NCI-H748 treated with DMSO at 0.1 percent for 48 hours (cell line): ENCODE results near the gene ADAMTS2.

Experiments used
- DNase-seq: peaks from one replicate; lab custom pipeline; 2025; lab: John Stamatoyannopoulos, UW

The ADAMTS2 gene

DNA sequence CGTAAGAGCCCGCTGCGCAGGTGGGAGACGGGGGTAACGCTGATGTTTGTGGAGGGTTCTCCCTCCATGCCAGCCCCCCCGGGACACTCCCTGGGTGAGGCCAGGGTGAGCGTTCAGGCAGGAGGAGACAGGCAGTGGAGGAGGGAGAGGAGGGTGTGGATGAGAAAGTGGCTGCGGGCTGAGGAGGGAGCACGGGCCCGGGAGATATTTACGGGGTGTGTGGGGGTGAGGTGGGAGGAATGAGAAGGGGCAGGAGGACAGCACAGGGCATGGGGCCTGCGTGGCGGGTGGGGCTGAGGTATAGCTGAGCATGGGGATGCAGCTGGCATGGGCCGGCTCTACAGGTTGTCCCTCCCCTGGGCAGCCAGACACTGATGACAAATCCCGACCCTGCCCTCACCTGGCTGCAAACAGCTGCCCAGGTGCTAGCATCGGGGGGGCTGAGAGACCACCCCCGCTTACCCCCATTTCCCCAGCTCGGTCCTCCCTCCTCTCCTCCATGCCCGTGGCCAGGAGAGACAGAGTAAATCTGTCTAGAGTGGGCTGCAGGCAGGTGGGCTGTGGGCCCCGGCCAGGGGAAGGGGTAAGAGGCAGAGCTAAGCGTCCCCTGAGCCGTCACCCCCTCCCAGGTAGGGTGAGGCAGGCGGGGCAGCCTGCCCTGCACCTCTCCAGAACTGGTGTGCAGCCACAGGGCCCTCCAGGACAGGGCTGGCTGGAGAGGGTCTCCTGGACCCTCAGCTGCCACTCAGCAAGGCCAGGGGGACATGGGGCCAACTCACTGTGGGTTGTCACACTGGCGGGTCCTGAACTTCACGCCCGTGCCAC, 205.9 kb downstream of the ADAMTS2 start:
- DNase-seq = no peak

DNA sequence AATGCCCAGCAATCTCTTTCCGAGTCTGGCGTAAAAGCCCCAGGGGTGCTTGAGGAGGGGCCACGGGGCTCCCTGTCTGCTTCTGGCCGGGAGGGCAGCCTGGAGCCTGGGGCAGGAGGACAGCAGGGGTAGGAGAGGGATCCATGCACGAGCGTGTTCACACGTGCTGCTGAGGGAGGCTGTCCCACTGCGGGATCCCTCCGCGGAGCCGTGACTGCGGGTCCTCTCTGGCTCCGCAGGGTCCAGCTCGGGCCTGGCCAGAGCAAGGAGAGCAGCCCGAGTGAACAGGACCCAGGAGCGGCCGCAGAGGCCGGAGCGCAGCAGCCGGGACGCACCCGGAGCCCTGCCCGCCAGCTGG, 206.7 kb downstream of the ADAMTS2 start:
- no peak for DNase-seq

DNA sequence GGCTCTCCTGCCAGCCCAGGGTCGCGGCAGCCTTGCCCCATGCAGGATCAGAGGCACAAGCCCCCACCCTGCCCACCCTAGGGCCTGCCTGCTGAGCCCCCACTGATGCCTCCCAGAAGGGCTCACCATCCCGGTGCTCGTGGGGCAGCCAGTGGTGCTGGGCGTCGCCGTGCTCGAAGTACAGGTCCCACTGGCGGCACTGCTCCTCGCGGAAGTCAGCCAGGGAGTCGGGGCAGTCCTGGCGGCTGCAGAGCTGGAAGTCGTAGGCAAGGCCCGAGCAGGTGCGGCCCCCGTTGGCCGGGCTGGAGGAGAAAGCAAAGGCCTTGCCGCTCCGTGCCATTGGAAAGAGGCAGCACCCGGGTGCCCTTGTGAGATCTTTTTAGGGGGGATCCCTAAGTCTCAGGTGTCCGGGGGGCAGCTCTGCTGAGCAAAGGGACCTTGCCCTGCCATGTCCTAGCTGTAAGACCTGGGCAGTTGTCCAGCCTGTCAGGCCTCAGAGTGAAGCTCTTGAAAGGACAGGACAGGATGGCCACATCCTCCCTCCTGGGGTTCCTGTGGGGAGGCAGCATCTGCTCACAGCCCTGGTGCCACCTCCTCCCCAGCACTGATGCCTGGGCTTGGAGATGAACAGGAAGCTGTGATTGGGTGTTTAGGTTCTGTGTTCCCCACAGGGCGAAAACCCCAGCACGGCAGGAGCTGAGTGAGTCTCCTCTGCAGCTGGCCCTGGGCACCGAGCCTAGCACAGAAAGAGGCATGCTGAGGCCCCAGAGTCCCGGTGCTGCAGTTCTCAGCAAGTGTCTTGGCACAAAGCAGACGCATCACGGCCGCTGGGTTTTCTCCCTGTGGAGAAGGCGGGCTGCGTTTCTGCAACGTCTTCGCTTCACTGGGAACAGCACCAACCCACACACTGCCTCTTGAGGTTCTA, 207.4 kb downstream of the ADAMTS2 start:
- no peak for DNase-seq

DNA sequence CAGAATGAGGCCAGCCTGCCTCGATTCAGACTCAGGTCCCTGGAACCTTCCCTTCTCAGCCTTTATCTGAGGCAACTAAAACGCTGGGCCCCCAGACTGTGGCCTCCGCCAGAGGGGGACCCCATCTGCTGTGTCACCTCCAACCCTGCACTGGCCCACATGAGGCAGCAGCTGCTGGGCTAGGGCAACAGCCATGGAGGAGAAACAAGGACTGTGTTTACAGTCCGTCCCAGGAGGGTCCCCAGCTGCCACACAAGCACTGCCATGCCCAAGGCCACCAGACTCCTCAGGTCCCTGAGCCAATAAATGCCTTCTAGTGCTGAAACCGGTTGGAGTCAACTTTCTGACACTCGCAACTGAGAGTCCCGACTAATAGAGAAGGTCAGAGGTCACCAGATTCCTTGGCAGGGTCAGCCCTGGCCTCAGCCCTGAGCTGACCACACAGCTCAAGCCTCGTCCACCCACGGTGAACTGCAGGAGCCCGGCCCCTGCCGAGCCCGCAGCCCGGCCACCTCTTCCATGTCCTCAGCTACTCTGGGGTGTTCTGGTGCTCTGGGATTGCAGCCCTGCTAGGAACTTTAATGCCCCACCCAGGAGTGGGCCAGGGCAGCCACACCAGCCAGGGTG, 208.1 kb downstream of the ADAMTS2 start:
- DNase-seq = no peak

DNA sequence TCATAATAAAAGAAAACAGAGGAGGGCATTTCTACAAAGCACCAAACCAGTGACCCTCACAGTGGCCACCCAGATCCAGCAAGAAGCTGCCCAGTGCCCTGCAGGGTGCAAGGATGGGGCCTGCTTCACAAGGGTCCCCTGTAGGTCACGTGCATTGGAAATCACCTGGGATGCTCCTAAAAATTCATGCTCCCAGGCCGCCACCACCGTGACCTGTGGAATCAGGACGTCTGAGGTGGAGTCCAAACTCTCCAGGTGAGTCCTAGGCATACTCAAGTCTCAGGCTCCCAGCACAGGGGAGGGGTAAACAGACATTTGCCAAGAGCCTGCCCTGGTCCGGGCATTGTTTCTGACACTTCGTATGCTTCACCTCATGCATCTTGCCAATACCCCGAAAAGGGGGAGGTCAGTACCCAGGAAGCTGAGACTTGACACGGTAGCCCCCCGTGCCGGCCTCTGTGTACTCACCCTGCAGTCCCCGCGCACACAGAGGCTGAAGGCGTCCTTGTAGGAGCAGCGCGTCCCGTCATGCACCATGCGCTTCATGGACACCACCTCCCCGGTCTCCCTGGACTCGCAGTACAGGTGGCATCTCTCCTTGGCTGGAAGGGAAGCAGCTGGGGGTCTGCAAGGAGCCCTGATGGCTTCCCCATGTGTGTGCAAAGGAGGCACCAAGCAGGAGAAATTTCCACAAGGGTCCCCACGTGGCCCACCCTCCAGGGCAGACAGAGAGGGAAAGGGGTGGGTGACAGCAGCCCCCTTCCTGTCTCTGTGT, 209.6 kb downstream of the ADAMTS2 start:
- no peak for DNase-seq

DNA sequence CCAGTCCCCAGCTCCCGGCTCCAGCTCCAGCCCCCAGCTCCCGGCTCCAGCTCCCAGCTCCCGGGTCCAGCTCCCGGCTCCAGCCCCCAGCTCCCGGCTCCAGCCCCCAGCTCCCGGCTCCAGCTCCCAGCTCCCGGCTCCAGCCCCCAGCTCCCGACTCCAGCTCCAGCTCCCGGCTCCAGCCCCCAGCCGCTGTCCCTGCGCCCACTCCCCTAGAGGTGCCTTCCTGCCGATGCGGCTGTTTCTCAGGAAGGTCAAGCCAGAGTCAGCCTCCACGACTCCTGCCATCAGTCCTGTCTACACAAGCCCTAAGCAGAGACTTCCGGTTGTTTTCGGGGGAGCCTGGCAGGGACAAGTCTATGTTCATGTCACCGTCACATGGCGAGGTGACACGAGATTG, 210.3 kb downstream of the ADAMTS2 start:
- DNase-seq = no peak

DNA sequence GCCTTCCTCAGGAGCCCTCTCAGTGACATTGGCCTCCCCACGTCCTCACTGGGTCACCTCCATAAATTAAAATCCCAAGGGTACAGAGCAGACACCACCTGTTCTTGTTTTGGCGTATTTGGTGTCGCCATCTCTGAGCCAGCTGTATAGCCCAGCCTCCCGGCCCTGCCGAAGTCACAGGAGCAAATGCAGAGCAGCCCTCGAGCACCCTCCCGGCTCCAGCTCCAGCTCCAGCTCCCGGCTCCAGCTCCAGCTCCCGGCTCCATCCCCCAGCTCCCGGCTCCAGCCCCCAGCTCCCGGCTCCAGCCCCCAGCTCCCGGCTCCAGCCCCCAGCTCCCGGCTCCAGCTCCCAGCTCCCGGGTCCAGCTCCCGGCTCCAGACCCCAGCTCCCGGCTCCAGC, 210.8 kb downstream of the ADAMTS2 start:
- DNase-seq = no peak

DNA sequence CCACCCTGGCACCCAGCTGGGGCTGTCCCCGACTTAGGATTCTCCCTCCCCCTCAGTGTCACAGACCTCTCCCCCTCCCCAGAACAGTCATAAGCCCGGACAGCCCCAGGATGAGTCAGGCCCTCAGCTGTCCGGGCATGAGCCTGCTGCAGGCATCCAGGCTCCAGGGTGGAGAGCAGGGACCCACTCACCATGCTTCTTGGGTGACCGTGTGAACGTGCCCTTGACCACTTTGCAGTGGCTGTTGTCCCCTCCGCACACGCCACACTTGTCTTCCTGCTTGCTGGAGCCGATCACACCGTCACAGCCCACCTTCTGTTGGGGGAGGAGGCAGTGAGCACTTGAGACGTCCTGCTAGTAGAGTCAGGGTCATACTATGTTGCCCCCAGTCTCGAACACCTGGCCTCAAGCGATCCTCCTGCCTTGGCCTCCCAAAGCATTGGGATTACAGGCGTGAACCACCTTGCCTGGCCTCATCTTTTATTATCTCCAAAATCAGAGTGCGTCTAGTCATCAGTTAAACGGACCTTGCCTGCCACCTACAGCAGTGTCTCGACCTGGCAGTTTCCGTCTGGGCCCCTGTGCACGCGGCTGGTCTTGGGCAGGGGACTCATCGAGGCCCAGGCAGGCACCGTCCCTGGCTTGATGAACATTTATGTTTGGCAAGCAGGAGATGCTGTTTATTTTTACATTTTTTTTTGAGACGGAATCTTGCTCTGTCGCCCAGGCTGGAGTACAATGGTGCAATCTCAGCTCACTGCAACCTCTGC, 212.5 kb downstream of the ADAMTS2 start:
- no peak for DNase-seq

DNA sequence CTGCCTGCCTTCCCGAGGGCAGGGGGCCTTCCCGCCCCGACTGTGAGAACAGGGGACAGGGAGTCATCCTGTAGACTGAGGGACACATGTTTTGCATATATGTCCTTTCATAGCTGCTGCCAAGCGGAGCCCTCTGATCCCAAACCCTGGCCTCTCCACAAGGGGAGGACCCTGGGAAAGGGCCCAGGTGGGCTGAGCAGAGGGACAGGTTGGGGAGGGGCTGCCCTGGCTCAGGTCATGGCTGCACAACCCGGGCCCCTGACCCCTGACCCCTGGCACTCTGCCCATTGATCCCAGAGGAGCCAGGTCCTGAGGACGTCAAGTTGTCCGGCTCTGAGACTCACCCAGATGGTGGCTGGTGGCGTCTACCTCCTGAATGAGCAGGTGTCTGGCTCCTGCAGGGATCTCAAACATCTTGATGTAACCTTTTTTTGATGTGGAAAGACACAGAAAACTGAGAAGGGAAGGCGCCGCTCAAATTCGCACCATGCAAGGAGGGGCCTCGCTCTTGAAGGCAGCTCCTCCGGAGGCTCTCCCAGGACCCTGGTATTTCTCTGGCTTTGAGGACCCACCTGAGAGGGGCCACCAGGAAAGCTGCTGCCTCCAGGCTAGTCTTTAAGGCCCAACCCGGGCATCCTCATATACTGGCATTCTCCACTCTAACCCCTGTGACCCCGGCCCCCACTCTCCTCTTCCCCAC, 213.2 kb downstream of the ADAMTS2 start:
- no peak for DNase-seq

DNA sequence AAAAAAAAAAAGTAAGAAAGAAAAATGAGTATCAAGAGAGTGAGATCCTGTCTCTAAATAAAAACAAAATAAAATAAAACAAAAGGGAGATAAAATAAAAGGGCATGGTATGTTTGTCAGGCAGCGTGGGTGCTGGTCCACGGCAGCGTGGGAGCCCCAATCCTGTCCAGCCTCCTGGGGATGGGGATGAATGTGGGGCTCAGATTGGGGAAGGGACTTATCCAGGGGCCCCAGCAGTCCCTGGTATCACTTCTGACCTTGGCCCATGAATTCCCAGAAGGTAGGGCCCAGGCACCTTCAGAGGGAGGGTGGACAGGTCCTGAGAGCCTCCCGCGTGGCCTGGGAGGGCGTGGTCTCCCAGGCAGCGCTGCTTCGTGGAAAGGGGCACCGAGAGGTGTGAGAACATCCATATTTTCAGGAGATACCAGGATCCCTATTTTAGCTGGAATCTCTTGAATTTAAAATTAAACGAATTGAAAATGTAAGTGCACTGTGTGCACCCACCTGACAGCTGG, 213.9 kb downstream of the ADAMTS2 start:
- DNase-seq = no peak

DNA sequence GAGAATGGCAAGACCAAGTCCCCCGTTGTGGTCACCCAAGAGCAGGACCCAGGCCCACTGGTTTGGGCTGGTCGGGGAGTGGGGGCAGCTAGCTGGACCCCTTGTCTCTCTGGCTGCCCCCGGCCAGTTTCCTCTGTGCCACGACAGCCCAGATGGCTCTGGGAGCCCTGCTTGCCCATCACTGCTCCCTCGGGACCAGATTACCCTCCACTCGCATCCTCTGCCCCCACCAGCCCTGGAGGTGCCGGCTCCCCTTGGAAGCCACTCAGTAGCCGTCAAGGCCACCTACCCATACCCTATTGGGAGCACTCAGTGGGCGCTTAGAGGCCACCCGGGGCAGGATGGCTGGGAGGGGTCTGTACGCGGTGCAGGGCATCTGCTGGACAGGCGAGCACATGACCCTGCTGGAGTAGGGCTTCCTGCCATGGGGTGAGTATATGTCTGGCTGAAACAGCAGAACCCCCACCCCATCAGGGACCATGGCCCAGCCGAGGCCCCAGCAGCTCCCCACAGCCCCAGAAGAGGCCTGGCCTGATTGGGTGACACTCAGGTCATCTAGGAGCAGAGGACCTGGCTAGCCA, 215.1 kb downstream of the ADAMTS2 start:
- DNase-seq = no peak

DNA sequence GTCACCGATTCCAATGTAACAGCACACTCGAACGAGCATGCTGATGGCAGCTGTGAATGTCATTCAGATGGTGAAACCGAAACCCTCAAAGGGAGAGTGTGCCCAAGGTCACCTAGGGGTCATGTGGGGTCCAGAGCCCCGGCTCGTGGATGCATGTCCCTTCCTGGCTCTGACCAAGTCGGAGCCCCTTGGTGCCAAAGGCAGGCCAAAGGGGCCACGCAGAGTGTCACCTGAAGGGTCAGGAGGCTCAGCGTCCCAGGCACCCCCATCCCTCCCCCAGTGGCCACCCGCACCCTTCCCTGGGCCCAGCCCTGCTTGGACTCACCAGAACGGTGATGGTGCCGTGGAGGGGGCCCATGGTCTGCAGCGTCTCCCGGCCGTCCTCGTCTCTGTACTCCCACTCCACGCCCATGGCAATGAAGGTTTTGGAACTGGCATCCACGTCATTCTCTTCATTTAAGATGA, 215.6 kb downstream of the ADAMTS2 start:
- no peak for DNase-seq

DNA sequence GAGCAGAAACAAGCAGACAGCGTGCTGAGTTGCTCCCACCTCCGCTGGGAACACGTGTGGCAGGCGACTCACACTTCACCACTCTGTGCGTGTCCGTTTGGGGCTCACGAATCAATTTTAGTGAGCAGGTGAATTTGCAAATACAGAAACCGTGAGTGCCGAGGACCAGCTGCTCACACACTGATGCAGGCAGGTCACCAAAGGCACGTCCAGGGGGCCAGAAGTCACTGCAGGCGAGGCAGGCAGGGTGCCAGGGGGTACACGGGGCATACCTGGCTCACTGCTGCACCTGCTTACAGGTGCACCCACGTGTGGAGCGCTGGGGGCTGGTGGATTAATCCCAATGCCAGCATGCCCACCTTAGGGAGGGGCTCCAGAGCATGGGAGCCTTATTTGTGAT, 216.3 kb downstream of the ADAMTS2 start:
- DNase-seq = no peak

DNA sequence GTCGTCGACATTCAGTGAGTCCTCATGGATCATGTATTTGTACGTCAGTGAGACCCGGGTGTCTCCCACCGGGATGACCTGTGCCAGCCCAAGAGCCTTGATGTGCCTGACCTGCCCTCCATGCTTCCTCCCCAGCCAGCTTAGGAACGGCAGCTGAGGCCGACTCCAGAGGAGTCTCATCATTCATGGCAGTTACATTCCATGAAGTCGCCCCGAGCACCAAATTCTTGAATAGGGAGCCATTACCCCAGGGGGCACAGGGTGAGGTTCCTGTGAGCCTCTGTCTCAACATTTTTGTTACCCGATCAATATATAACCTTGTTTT, 217.3 kb downstream of the ADAMTS2 start:
- no peak for DNase-seq

DNA sequence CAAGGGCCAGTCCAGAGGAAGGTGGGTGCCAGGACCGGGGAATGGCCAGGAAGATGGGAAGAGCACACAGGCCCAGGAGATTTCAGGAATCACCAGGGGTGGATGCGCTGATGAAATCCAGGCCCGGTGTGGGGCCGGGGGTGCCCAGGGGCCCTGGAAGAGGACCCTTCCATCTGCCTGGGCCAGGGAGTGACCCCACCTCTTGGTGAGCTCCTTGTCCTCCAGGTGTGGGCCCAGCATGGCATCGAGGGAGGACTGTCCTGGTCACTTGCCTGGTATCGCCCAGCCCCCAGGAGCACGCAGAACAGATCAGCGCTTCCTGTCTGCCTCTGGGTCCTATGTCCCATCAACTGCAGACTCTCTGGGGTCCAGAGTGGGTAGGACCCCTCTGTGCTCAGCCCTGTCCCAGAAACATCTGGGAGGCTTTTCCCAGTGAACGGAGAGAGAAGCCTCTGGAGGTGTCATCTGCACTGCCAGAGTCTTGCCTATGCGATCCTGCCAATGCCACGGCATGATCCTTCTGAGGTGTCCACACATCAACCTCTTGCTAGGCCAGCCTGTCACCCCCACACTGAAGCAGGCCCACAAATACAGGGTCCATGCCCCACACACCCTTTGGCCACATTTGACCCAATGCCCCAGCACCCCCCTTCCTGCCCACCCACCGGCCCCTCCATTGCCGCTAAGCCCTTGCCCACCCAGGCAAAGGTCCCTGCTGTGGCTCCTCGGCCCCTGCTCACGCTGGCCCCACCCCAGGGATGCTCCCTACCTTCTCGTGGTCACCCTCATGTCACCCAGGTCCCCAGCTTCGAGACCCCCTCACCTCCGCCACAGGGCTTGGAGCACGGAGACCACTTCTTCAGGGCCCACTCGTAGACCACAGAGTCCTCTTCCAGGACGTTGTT, 217.9 kb downstream of the ADAMTS2 start:
- DNase-seq = no peak

DNA sequence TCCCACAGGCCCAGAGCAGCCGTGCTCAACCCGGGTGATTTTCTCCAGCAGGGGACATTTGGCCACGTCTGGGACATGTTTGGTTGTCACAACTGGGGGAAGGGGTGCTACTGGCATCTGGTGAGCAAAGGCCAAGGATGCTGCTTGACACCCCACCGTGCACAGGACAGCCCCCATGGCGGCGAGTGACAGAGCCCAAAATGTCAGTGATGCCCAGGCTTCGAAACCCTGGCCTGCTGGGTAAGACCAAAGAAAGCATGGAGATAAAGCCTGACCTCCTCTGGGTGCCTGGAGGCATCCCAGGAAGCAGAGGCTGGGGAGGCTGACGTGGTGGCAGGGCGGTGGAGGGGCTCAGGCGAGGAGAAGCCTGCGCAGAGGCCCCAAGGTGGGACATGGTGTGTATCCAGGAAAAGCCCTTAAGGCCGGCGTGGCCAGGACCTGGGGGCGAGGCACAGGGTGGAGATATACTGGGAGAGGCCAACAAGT, 218.7 kb downstream of the ADAMTS2 start:
- no peak for DNase-seq

DNA sequence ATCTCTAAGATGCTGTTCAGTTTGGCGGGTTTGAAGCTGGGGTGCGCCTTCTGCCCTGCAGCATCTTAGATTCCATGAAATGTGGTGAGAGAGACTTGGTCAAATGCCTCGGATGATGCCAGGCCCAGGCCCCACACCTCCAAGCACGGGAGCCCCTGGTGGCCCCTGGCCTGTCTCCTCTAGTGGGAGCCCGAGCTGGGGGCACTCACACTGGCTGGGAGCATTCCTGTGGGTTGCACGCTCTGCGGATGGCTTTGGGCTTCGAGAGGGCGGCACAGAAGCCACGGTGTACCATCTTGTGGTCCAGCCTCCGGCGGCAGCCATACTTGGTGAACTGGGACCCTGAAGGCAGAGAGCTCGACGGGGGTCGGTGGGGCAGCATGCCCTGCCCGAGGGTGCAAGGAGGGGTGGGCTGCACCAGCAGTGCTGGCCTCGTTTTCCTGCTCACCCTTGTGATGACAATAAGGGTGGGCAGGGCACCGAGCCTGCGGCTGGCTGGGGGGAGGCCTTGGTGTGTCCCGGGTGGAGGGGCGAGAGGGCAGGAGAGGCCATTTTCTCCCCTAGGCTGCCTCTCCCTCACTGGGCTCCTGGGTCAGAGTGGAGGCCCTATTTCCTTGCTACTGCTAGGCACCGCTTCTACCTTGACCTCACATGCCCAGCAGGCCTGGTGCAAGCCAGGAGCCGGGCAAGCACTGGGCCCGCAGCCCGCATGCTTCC, 219.3 kb downstream of the ADAMTS2 start:
- DNase-seq = no peak
